ENCODE results near the gene PABPC1L. TPM values are rescaled to one million over a fixed set of nuclear protein-coding genes. Genes with fewer than 3 reads are reported as not detected.

The PABPC1L gene
- total RNA-seq, 1 donor from 2014 or later = 15.7 TPM

DNA sequence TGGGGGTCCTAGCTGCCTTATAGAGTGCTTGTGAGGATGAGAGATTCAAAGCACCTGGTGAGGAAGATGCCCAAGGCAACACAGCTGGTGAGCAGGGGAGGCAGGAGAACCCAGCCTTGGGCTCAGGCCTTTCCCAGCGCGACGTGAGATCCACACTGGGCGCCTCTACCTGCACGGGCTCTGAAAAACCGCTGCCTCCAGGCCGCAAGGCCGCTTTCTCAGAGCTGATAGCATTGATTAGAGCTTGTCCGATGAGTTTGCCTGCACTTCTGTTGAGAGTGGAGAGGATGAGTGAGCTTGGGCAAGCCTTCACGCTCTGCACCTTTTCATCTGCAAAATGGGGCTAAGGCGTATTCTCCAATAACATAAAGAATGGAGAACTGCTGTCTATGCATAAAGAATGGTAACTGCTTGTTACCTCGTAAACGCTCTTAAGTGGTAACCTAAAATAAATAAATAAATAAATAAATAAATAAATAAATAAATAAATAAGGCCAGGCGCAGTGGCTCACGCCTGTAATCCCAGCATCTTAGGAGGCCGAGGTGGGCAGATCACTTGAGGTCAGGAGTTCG, 916 bp downstream of the PABPC1L start:
- H3K36me3 ChIP-seq (ENCODE audit: control insufficient read depth, insufficient read depth, low read length) = peaks cover 1% of the 10 kb centered on the region
- TF ChIP-seq, protein P1, sequence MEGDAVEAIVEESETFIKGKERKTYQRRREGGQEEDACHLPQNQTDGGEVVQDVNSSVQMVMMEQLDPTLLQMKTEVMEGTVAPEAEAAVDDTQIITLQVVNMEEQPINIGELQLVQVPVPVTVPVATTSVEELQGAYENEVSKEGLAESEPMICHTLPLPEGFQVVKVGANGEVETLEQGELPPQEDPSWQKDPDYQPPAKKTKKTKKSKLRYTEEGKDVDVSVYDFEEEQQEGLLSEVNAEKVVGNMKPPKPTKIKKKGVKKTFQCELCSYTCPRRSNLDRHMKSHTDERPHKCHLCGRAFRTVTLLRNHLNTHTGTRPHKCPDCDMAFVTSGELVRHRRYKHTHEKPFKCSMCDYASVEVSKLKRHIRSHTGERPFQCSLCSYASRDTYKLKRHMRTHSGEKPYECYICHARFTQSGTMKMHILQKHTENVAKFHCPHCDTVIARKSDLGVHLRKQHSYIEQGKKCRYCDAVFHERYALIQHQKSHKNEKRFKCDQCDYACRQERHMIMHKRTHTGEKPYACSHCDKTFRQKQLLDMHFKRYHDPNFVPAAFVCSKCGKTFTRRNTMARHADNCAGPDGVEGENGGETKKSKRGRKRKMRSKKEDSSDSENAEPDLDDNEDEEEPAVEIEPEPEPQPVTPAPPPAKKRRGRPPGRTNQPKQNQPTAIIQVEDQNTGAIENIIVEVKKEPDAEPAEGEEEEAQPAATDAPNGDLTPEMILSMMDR (IDR thresholded peaks at IDR 0.05; ENCODE audit: insufficient read depth, low read length, poor library complexity, severe bottlenecking) = no peak
- DNase-seq (ENCODE audit: low read depth) = no peak
- H3K27me3 ChIP-seq (ENCODE audit: control insufficient read depth, insufficient read depth, low read length) = no peaks in the 10 kb centered on the region
- peak overlapping the region; percentile 70 for H3K4me3 ChIP-seq (ENCODE audit: low read depth, low read length)

DNA sequence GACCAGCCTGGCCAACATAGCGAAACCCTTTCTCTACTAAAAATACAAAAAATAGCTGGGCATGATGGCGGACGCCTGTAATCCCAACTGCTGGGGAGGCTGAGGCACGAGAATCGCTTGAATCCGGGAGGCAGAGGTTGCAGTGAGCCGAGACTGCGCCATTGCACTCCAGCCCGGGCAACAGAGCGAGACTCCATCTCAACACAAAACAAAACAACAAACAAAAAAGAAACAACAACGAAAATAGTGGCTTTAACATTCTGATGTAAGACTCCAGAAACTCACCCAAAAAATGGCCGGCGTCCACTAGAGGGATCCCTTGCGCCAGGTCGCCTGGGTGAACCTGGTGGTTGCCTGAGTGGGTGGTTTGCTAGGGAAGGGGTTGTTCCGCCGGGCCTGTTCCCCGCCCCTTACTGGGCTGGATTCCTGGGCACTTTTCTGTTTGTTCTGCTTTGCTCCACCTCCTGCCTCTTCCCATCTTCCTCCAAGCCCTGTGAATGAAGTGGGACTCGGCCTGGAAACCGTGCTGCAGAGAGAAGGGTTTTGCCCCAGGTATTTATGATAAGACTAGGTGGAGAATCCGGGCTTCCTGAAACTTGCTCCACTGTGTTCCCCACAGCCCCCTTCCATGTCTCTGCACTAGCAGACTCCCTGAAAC, 1.5 kb downstream of the PABPC1L start:
- Histone ChIP-seq H3K36me3 (ENCODE audit: control insufficient read depth, insufficient read depth, low read length) (no peaks in the 10 kb centered on the region), H3K27me3 (ENCODE audit: control insufficient read depth, insufficient read depth, low read length) (no peaks in the 10 kb centered on the region), H3K4me3 (ENCODE audit: low read depth, low read length) (no peak overlapping the region)
- DNase-seq (ENCODE audit: low read depth) = peak; percentile 34
- TF ChIP-seq, protein P1 (IDR thresholded peaks at IDR 0.05; ENCODE audit: insufficient read depth, low read length, poor library complexity, severe bottlenecking) = peak; percentile 58

DNA sequence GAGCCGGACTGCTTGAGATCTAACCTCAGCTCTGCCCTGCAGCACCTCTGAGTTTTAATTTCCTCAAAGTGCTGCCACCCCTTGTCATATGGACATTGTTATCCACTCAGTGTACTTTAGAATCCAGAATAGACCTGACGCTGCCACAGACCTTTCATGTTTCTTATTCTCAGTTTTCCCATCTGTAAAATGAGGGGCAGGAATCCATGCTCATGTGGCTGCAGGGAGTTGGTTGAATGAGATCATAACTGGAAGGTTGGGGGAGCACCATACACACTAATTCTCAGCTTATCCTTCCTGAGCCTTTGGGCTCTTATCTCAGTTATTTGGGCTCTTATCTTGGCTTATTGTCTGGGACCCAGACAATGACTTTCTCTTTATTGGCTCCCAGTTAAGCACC, 2.3 kb downstream of the PABPC1L start:
- H3K36me3 ChIP-seq (ENCODE audit: control insufficient read depth, insufficient read depth, low read length) = no peaks in the 10 kb centered on the region
- DNase-seq (ENCODE audit: low read depth) = no peak
- H3K4me3 ChIP-seq (ENCODE audit: low read depth, low read length) = no peak overlapping the region

DNA sequence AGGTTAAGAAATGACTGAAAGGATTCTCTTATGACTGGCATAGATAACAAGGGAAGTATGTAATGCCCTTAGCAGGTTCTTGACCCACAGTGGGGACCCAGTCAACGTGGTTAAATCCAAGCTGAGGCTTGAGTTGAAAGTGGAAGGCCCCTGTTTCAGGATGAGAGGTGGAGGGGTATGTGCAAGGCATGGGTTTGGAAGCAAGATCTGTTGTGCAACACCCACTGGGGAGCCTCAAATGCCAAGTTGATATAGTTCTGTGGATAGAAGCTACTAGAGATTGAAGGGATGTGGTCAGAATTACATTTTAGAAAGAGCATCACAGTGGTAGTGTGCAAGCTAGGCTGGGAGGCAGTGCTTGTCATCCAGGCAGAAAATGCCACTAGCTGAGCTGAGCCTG, 5.1 kb downstream of the PABPC1L start:
- H3K36me3 ChIP-seq (ENCODE audit: control insufficient read depth, insufficient read depth, low read length) = no peaks in the 10 kb centered on the region
- no peak overlapping the region for H3K4me3 ChIP-seq (ENCODE audit: low read depth, low read length)
- no peaks in the 10 kb centered on the region for H3K27me3 ChIP-seq (ENCODE audit: control insufficient read depth, insufficient read depth, low read length)
- TF ChIP-seq, protein P1 (IDR thresholded peaks at IDR 0.05; ENCODE audit: insufficient read depth, low read length, poor library complexity, severe bottlenecking) = no peak
- no peak for DNase-seq (ENCODE audit: low read depth)

More for the DNA sequence above, 2.3 kb downstream of the PABPC1L start:
- no peaks in the 10 kb centered on the region for H3K27me3 ChIP-seq (ENCODE audit: control insufficient read depth, insufficient read depth, low read length)
- TF ChIP-seq, protein P1 (IDR thresholded peaks at IDR 0.05; ENCODE audit: insufficient read depth, low read length, poor library complexity, severe bottlenecking) = no peak

DNA sequence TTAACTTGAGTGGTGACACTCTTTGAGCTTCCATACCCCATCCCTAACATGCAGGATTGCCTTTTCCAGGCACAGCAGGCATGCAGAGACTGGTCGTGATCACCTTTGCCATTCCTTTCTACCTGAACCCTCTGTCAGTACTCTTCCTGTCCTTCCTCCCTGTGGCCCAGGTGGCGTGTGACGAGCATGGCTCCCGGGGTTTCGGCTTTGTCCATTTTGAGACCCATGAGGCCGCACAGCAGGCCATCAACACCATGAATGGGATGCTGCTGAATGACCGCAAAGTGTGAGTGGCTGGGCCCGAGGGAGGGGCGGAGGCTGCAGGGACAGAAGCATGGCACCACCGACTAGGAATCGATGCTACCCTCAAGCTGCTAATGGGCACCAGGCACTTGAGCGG, 6.7 kb downstream of the PABPC1L start:
- Histone ChIP-seq H3K27me3 (ENCODE audit: control insufficient read depth, insufficient read depth, low read length) (no peaks in the 10 kb centered on the region), H3K36me3 (ENCODE audit: control insufficient read depth, insufficient read depth, low read length) (no peaks in the 10 kb centered on the region), H3K4me3 (ENCODE audit: low read depth, low read length) (no peak overlapping the region)
- DNase-seq (ENCODE audit: low read depth) = no peak
- TF ChIP-seq, protein P1 (IDR thresholded peaks at IDR 0.05; ENCODE audit: insufficient read depth, low read length, poor library complexity, severe bottlenecking) = no peak

DNA sequence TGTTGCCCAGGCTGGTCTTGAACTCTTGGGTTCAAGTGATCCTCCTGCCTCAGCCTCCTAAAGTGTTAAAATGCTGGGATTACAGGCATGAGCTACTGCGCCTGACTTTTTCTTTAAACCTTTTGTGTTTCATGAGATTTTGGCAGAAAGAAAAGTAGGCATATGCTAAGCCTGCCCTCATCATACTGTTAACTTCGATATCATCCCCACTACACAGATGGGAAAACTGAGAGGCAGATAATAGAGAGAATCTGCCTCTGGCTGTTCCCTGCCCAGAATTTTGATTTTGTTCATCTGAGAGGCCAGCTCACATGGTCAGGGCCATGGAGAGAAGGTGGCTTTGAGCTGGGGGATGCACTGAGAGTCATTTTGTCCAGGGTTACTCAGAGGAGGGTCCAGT, 7.5 kb downstream of the PABPC1L start:
- no peak for DNase-seq (ENCODE audit: low read depth)
- no peaks in the 10 kb centered on the region for H3K27me3 ChIP-seq (ENCODE audit: control insufficient read depth, insufficient read depth, low read length)
- H3K36me3 ChIP-seq (ENCODE audit: control insufficient read depth, insufficient read depth, low read length) = no peaks in the 10 kb centered on the region
- no peak overlapping the region for H3K4me3 ChIP-seq (ENCODE audit: low read depth, low read length)
- TF ChIP-seq, protein P1 (IDR thresholded peaks at IDR 0.05; ENCODE audit: insufficient read depth, low read length, poor library complexity, severe bottlenecking) = no peak
